GM13977 (cell line): ENCODE measurements around the gene STK11.

Source experiments
- DNase-seq: peaks from one replicate; pipeline ENCODE4 v3.0.0; 2012; ENCODE audit warnings: low spot score
- CTCF ChIP-seq: IDR thresholded peaks from 2 replicates; pipeline ENCODE4 v1.5.1; 2012; ENCODE audit warnings: mild to moderate bottlenecking, control low read depth; ENCODE audit not compliant: insufficient read depth; ENCODE audit errors: extremely low read depth, missing control alignments
- in situ Hi-C: fragments of 300-500 bp; cut with MboI; formaldehyde crosslinking; loops from one replicate; pipeline ENCODE4 v1.12.0; 2022; ENCODE audit warnings: low sequenced_read_pairs, low pct_unique_long_range_greater_than_20kb, mixed read lengths, inconsistent platforms; ENCODE audit not compliant: unreplicated experiment

STK11 gene

GRCh38 chr19:1224047-1224825 is 18.7 kb downstream of the STK11 start:
- DNase-seq = no peak
- TF ChIP-seq CTCF = no peak
- in situ Hi-C loops = no loop called here

- in situ Hi-C loops = no loop called here
- DNase-seq = no peak
- TF ChIP-seq CTCF = no peak
These were observed 19.3 kb downstream of the STK11 start for GRCh38 chr19:1224847-1225246.

DNA sequence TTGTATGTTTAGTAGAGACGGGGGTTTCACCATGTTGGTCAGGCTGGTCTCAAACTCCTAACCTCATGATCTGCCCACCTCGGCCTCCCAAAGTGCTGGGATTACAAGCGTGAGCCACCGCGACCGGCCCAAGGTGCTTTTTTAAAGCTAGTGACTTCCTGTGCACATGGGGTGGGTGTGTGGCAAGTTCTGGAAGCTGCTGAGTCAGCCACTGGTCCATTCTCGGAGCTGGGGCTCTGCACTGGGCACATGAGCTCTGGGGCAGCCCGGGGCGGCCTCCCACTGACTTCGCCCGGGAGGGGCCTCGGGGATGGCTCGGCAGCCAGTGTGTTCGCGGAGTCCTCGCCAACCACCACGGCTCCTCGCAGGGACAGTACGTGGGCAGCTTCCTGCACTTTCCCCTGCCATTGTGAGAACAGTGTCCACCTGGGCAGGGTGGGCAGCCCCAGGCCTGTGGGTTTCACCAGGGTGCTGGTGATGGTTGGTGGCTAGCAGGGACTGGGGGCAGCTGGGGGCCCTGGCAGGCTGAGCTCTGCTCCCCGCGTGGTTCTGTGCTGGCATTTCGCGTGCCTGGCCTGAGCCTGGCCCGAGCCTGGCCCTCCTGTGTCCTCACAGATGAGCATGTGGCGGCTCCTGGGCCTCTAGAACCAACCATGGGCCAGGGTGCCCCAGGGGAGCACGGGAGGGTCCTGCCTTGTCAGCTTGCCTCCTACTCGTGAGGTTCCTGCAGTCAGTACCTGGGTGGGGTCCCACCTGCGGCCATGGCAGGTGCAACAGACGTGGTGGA is 20.1 kb downstream of the STK11 start:
- no peak for DNase-seq
- in situ Hi-C loops = no loop called here
- no peak for TF ChIP-seq CTCF

DNA sequence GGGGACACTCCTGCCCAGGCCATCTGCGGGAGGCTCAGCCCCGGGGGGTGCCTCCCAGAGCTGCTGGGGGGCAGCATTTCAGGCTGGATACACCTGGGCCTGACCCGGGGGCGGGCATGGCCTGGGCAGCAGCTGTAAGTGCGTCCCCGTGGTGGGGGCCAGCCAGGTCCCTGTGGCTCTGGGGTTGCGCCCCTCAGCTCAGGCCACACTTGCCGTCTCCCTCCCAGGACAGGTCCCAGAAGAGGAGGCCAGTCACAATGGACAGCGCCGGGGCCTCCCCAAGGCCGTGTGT is 20.6 kb downstream of the STK11 start:
- DNase-seq = no peak
- TF ChIP-seq CTCF = no peak
- in situ Hi-C loops = no loop called here

DNA sequence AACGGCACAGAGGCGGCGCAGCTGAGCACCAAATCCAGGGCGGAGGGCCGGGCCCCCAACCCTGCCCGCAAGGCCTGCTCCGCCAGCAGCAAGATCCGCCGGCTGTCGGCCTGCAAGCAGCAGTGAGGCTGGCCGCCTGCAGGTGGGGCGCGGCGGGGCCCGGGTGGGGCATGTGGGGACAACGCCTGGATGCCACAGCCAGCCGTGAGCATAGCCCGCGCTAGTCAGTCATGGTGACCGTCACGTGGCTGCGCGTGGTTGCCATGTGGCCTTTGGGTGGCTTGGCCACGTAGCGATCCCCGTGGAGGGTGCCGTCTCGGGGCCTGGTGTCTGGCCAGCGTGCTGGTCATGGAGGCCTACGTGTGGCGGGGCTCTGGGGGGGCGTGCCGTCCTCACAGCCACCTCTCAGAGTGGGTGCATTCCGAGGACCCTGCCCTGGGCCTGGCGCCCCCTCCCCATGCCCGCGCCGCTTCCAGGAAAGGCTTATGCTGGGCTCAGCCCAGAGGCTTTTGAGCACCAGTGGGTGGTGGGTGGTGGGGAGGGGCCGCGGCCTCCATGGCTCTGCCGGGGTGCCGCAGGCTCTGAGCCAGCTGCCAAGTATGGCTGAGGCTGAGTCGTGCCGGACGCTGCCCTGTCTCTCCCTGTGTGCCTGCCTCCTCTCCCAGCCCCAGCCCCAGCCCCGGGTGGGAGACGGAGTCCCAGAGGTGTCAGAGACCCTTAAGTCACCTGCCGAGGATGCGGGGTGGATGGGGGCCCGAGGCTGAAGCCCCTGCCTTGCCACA is 21.1 kb downstream of the STK11 start:
- in situ Hi-C loops = no loop called here

More for the DNA sequence above, 21.1 kb downstream of the STK11 start:
- no peak for TF ChIP-seq CTCF
- no peak for DNase-seq
